Measurements from ENCODE around the gene LTB4R2. TPM values are rescaled to one million over a fixed set of nuclear protein-coding genes. Genes with fewer than 3 reads are reported as not detected.
A peak's percentile ranks its signal among the peaks of the same experiment; 100 is the strongest.

Gene LTB4R2
- total RNA-seq, 1 donor from 2014 or later, result 1.5 TPM

- no peak for TF ChIP-seq CTCF (IDR thresholded peaks at IDR 0.05; ENCODE audit: insufficient read depth, low read length, poor library complexity, severe bottlenecking)
- DNase-seq (ENCODE audit: low read depth), result no peak
- H3K27me3 ChIP-seq (ENCODE audit: control insufficient read depth, insufficient read depth, low read length), result peaks cover 26% of the 10 kb centered on the region
- no peaks in the 10 kb centered on the region for H3K36me3 ChIP-seq (ENCODE audit: control insufficient read depth, insufficient read depth, low read length)
- no peak overlapping the region for H3K4me3 ChIP-seq (ENCODE audit: low read depth, low read length)
These were observed 19.2 kb downstream of the LTB4R2 start for GRCh38 chr14:24329073-24329663.

GRCh38 chr14:24329736-24330135, 19.8 kb downstream of the LTB4R2 start:
- no peak for TF ChIP-seq CTCF (IDR thresholded peaks at IDR 0.05; ENCODE audit: insufficient read depth, low read length, poor library complexity, severe bottlenecking)

GRCh38 chr14:24330973-24331674, 21.2 kb downstream of the LTB4R2 start:
- no peak for DNase-seq (ENCODE audit: low read depth)
- no peak overlapping the region for H3K4me3 ChIP-seq (ENCODE audit: low read depth, low read length)
- H3K27me3 ChIP-seq (ENCODE audit: control insufficient read depth, insufficient read depth, low read length), result peaks cover 30% of the 10 kb centered on the region
- no peak for TF ChIP-seq CTCF (IDR thresholded peaks at IDR 0.05; ENCODE audit: insufficient read depth, low read length, poor library complexity, severe bottlenecking)
- H3K36me3 ChIP-seq (ENCODE audit: control insufficient read depth, insufficient read depth, low read length), result no peaks in the 10 kb centered on the region

More at GRCh38 chr14:24329736-24330135, 19.8 kb downstream of the LTB4R2 start:
- DNase-seq (ENCODE audit: low read depth), result no peak
- Histone ChIP-seq H3K4me3 (ENCODE audit: low read depth, low read length) (no peak overlapping the region), H3K27me3 (ENCODE audit: control insufficient read depth, insufficient read depth, low read length) (peaks cover 31% of the 10 kb centered on the region), H3K36me3 (ENCODE audit: control insufficient read depth, insufficient read depth, low read length) (no peaks in the 10 kb centered on the region)

GRCh38 chr14:24331731-24332267, 21.9 kb downstream of the LTB4R2 start:
- Histone ChIP-seq H3K36me3 (ENCODE audit: control insufficient read depth, insufficient read depth, low read length) (no peaks in the 10 kb centered on the region), H3K4me3 (ENCODE audit: low read depth, low read length) (no peak overlapping the region), H3K27me3 (ENCODE audit: control insufficient read depth, insufficient read depth, low read length) (peaks cover 30% of the 10 kb centered on the region)
- DNase-seq (ENCODE audit: low read depth), result no peak
- TF ChIP-seq CTCF (IDR thresholded peaks at IDR 0.05; ENCODE audit: insufficient read depth, low read length, poor library complexity, severe bottlenecking), result no peak

- no peak for DNase-seq (ENCODE audit: low read depth)
- TF ChIP-seq CTCF (IDR thresholded peaks at IDR 0.05; ENCODE audit: insufficient read depth, low read length, poor library complexity, severe bottlenecking), result peak; percentile 73
- H3K4me3 ChIP-seq (ENCODE audit: low read depth, low read length), result peak overlapping the region; percentile 7
These were observed 22.5 kb downstream of the LTB4R2 start for GRCh38 chr14:24332268-24332993.

More at GRCh38 chr14:24332268-24332993, 22.5 kb downstream of the LTB4R2 start:
- Histone ChIP-seq H3K27me3 (ENCODE audit: control insufficient read depth, insufficient read depth, low read length) (peaks cover 33% of the 10 kb centered on the region), H3K36me3 (ENCODE audit: control insufficient read depth, insufficient read depth, low read length) (no peaks in the 10 kb centered on the region)
